Activated CD8-positive, alpha-beta memory T cell treated with anti-CD3 and anti-CD28 coated beads, Interleukin-2, amount 50 U/mL, for 4 hours (primary cell): Measurements from ENCODE around the gene RPUSD3.
"Not testable (repeated sequence)": the region's sequence is repeated elsewhere in the genome, so short reads cannot be mapped to it uniquely, and the experiment has no call there.

ENCODE experiments used
- DNase-seq: peaks from one replicate; pipeline ENCODE4 v3.0.0-alpha.2; 2020

The RPUSD3 gene

GRCh38 chr3:9843715-9844438 is at the start of gene RPUSD3:
TSS of gene RPUSD3 (minus strand) at chr3:9844008. CDS start at chr3:9843990, 18 bp downstream.
- DNase-seq = peak; percentile 97

GRCh38 chr3:9891072-9891622 is 47.3 kb upstream of the RPUSD3 start:
- DNase-seq = no peak

GRCh38 chr3:9890249-9891071 is 46.7 kb upstream of the RPUSD3 start, which contains the start of gene JAGN1:
TSS of gene JAGN1 (plus strand) at chr3:9890610. CDS start at chr3:9890723, 113 bp downstream.
- peak; percentile 90 for DNase-seq

GRCh38 chr3:9889405-9889804 is 45.6 kb upstream of the RPUSD3 start:
- DNase-seq = no peak

GRCh38 chr3:9888540-9888939 is 44.7 kb upstream of the RPUSD3 start:
- no peak for DNase-seq

- no peak for DNase-seq
Observed at GRCh38 chr3:9887480-9887879, 43.7 kb upstream of the RPUSD3 start.

- no peak for DNase-seq
Observed at GRCh38 chr3:9886328-9886727, 42.5 kb upstream of the RPUSD3 start.

GRCh38 chr3:9884555-9885165 is 40.9 kb upstream of the RPUSD3 start:
- no peak for DNase-seq

- no peak for DNase-seq
Observed at GRCh38 chr3:9883706-9884554, 40.1 kb upstream of the RPUSD3 start.

GRCh38 chr3:9881441-9881840 is 37.6 kb upstream of the RPUSD3 start:
- no peak for DNase-seq

- no peak for DNase-seq
Observed at GRCh38 chr3:9879830-9880549, 36.2 kb upstream of the RPUSD3 start, which contains the start of gene CIDEC. TSS of gene CIDEC (minus strand) at chr3:9880253. CDS start at chr3:9878486, 1,767 bp downstream.

- DNase-seq = no peak
Observed at GRCh38 chr3:9878700-9879099, 34.9 kb upstream of the RPUSD3 start.

GRCh38 chr3:9876991-9877390 is 33.2 kb upstream of the RPUSD3 start:
- DNase-seq = no peak

- not testable (repeated sequence) for DNase-seq
Observed at GRCh38 chr3:9876255-9876654, 32.4 kb upstream of the RPUSD3 start.

GRCh38 chr3:9875448-9875847 is 31.6 kb upstream of the RPUSD3 start:
- DNase-seq = no peak

GRCh38 chr3:9872067-9872466 is 28.3 kb upstream of the RPUSD3 start:
- not testable (repeated sequence) for DNase-seq

GRCh38 chr3:9870978-9871377 is 27.2 kb upstream of the RPUSD3 start:
- DNase-seq = no peak

- DNase-seq = no peak
Observed at GRCh38 chr3:9869955-9870354, 26.1 kb upstream of the RPUSD3 start.

- no peak for DNase-seq
Observed at GRCh38 chr3:9867106-9867505, 23.3 kb upstream of the RPUSD3 start.

GRCh38 chr3:9866639-9867038 is 22.8 kb upstream of the RPUSD3 start:
- DNase-seq = no peak

GRCh38 chr3:9865125-9865637 is 21.4 kb upstream of the RPUSD3 start:
- DNase-seq = not testable (repeated sequence)
